GM21825 (cell line): Measurements from ENCODE around the gene CEMIP.

ENCODE experiments used
- ATAC-seq: cut with Tn5 transposase; IDR thresholded peaks from one replicate; pipeline ENCODE4 v1.9.1; 2021; ENCODE audit warnings: mild to moderate bottlenecking, moderate library complexity; ENCODE audit not compliant: unreplicated experiment

CEMIP gene

DNA sequence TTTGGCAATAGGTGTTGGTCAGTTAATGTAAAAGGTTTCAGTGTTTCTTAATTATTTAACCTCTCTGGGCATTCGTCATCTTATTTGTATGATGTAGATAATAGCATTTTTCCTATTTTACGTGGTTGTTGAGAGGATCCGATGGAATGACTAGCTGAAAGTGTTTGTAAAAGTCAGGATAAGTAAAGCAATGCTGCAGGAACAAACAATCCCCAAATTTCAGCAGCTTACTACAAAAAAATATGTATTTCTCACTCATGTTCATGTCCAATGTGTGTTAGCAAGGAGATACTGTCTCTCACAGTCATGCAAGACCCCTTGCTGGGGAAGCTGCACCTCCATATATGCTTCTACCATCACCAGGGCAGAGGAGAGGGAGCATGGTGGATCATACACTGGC is 38.7 kb downstream of the CEMIP start:
- no peak for ATAC-seq

DNA sequence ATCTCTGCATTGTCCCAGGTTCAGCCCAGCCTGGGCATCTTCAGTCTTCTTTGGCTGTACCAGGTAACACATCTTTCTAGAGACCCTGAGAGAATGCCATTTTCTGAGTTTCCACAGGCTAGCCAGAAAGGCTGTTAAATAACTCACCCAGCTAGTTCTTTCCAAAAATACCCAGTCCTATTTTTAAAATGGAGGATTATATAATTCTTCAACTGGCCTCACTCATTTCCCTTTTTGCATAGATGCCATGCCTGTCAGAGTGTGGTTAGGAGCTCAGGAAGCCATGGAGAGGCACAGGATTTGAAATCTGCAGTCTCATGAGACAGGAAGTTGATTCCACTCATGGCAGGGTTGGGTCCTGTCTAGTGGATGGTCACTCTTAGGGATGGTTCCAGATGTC is 39.8 kb downstream of the CEMIP start:
- no peak for ATAC-seq

DNA sequence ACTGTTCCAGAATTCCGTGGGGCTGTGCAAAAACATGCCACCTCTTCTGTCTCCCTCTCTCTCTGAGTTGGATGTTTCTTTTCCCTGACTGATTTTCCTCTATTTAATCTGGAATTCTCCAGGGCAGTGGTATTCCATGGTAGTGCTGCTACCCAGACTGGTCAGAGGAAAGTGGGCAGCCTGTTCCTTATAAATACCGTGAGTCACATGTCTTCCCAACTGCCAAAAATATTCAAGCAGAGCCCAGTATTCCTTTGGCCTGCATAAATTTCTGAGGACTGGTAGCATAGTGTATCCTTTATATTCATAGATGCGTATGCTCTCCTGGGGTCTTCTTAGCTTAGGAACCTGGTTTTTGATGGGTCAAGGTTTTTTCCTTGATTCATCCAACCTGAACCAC is 40.9 kb downstream of the CEMIP start:
- ATAC-seq: no peak

DNA sequence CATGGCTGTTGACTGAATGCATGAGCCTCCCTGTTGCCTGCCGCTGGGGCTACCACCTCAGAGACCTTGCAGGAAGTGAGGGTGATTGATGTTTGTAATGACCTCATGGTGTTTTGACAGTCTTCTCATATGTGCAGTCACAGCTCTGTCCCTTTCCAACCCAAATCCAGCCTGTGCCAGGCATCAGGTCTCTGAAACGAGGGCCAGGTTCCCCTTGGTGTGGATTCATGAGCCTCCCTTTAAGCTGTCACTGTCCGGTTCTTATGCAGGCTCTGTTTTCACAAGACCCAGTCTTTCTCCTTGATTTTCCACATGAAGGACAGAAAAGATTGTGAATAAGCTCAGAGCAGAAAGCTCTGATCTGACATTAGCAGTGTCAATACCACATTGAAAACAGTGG is 43.1 kb downstream of the CEMIP start:
- ATAC-seq: no peak

DNA sequence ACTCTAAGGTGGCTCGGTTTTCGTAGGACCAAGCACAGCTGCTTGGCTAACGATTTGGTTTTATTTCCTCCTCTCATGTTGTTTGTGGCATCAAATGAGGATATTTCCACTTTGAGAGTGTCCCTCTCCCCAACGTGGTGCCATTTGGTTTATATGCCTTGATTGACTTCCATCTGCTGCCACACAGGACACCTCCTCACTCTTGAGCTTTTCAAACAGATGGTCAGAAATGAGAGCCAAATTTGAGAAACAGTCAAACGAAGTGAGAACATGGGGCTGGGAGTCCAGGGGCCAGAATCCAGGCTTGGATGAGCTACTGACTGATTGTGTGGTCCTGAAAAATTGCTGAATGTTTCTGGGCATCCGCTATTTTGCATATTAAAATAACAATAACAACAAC is 43.5 kb downstream of the CEMIP start:
- no peak for ATAC-seq

DNA sequence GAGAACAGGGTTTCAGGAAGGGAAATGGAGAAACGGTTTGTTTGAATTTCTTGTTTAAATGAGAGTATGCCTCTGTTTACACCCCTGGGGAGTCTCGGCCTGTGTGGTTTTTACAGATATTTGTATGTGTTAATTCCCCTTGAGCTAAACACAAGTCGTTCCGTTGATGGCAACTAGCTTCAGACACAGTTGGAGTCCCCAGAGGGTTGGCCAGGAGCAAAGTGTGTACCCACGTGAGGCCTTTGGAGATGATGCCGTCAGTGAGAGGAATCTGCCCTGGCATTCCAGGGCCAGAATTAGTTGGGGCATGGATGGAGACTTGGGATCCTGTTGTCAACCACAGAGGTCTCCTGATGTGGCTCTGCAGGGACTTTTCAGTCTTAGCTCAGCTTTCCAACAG is 44.0 kb downstream of the CEMIP start:
- ATAC-seq: no peak

DNA sequence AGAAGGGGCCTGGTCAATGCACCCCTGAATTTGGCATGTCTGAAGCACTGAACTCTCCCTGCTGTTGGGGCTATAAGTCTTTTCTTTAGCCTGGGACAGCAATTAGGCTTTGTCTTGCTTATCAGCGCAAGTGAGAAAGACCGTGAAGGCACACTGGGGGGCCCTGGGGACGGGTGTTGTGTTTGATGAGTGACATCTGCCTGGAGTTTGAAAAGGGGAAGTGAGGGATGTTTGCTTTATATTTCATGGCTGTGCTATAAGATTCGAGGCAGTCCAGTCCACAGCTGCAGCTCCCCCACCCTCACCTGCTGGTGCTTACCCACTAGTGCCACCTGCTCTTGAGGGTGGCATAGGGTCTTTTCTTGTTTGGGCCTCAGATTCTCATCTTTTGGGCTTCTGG is 44.8 kb downstream of the CEMIP start:
- ATAC-seq: no peak

DNA sequence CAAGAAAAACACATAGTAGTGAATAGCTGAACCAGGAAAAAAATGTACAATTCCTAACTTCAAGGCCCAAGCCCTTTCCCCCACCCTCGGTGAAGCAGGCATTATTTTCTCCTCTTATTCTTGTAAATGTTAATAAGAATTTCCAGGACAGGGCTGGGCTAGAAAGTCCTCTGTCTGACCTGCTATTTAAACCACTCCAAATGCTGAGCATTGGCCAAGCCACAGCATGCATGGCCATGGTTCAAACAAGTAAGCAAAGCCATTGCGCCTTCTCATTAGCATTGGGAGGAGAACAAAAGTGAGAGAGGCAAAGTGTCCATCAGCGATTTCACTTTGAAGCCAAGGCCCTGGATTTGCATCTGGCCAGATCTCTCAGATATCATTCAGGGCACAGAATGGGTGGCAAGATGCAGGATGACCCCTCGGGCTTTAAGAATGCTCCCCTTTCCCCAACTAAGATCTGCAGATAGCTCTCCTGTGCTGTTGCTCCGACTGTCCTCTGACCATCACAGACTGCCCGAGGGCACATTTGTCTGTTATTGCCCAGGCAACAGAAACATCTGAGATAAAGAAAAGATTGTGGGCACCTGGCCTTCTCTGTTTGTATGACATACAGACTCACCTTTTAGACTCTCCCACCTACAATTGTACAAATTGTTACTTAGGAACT is 46.3 kb downstream of the CEMIP start:
- ATAC-seq: no peak

DNA sequence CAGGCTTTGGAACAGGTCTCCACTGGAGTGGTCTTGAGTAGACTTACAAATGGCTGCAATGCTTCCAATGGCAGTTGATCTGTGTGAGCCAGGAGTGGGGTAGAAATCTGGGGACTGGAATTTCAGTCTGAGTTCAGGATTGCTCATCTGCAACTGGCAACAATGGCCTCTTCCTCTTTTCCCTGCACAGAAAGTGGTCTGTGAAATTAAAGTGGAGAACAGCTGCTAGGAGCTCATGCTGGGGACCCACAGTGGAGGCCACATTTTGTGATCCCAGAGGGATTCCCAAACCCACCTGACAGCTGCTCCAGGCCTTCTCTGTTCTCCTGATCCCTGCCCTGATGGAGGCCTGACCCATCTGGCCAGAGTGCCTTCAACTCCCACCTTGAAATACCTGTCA is 49.6 kb downstream of the CEMIP start:
- ATAC-seq: no peak

DNA sequence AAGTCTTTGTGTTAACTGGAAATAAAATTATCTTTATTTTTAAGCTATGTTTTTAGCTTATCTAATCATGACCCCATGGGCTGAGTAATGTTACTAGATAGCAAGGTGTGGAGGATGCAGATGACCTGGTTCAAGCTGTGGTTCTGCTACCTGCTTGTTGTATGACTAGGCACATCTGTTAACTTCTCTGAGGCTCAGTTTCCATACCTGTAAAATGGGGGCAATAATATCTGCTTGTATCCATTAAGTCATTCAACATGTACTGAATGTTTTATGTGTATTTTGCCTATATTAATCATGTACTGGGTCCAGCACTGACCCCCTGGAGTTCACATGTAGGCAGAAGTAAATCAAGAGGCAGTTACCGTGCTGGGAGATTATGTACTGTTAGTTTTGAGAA is 51.5 kb downstream of the CEMIP start:
- ATAC-seq: no peak

DNA sequence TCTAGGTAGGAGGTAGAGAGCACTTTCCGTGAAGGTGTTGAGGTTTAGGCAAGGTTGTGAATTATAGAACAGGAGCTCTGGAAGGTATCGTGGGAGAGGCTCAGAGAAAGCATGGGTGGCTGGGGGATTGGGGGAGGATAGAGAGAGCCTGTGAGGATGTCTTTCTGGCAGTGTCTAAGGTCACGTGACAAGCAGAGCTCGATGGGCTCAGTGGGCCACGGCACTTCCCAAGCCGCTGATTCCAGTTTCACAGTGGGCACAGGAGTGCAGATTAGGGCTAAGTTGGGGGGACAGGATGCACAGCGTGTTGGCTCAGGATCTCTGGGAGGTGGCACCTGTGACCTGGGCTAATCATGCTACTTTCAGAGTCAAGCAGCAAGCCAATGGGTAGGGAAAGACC is 52.0 kb downstream of the CEMIP start:
- no peak for ATAC-seq

DNA sequence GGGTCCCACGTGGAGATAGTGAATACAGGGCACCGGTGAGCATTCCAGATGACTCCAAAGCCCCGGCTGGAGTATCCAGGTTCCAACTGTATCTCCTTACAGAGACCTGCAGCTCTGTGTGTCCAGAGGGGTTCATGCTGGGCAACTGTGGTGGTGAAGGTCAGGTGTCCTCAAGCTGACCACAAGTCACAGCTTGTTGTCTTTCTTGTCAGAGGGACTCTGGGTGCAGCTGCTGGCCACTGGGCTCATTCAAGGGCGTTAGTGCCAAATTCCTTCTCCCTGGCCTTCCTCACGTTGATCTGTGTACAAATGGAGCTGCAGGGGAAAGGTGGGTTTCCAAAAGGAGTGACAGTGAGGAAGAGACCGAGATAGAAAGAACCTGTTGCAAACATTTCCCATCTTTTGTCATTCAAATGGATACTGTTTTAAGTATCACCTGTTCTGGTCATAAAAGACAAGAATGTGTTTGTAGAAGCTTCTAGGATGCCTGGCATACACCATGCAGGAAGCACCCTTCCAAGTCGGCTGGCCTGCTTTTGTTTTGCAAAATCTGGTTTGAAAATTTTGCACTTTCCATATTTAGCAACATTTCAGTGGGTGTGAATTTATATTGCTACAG is 52.5 kb downstream of the CEMIP start:
- ATAC-seq: no peak

DNA sequence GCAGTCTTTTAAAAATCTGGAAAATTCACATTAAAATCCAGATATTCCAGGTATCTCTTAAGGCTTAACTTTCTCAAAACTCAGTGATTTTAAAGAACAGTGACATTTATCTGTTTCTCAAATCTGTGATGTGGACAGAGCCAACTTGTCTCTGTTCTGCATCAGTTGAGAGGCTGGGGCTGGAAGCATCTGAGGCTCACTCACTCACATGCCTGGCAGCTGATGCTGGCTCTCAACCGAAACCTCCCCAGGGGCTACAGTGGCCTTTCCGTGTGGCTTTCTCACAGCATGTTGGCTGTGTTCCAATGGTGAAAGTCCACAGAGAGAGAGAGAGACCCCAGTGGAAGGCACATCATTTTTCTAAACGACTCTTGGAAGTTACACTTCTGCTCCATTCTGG is 53.5 kb downstream of the CEMIP start:
- no peak for ATAC-seq

DNA sequence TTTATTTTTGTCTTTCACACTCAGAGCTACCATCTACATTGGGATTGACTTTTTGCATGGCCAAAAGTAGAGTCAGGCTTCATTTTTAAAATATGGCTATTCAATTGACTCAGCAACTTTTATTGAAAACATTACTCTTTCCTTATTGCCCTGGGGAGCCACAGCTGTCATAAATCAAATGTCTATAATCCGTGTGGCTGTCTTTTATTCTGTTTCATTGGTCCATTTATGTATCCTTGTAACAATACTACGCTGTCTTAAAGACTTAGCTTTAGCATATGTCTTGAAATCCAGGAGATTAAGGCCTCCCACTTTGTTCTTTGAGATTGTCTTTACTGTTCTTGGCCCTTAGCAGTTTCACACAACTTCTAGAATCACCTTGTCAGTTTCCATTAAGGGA is 55.2 kb downstream of the CEMIP start:
- no peak for ATAC-seq

DNA sequence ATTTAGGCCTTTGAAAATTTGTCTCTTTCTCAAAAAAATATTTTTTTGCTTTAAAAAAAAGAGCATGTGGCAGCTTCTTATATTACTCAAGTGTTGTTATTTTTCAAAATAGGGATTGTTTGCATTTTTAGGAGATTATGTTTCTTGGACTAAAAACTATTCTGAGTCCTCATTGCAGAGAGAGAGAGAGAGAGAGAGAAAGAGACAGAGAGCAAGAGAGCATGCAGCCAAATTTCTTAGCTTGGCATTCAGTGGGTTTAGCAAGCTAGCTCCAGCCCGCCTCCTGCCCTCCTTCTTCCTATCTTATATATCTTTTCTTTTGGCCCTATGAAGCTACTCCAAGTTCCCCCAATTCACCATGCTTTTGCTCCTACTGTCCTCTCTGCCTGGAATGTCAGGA is 55.7 kb downstream of the CEMIP start:
- ATAC-seq: no peak

DNA sequence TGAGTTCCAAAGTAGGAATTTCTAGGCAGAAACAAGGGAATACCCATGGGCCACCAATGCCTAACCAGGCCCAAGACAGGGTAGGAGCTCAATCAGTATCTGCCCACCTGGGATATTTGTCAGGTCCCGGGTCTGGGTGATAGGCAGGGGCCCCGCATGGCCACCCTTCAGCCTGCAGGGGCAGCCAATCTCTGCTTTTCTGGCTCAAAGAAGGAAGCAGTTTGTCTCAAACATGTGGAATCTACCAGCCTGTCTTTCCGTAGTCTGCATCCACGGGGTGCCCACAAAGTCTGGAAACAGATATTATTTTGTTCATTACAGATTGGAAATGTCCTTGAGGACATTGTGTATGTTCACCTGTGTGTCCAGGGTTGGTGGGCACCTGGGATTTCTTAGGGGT is 56.2 kb downstream of the CEMIP start:
- no peak for ATAC-seq

DNA sequence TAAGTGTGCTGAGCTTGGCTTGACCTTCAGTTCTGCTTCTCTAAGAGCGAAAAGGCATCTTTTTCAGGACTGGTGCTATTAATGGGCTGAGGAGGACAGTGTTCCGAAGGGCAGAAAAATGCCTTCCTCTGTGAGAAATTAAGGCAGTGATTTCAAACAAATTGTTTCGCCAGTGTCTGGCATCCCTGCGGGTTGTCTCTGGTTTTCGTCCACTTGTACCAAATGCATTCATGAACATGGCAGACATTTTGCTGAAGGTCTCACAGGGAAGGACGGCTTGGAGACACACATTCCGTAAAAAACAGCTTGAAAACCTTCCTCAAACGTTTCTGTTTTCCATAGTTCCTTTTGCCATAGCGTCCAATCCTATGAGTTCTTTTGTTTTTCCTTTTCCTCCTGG is 57.1 kb downstream of the CEMIP start:
- no peak for ATAC-seq

DNA sequence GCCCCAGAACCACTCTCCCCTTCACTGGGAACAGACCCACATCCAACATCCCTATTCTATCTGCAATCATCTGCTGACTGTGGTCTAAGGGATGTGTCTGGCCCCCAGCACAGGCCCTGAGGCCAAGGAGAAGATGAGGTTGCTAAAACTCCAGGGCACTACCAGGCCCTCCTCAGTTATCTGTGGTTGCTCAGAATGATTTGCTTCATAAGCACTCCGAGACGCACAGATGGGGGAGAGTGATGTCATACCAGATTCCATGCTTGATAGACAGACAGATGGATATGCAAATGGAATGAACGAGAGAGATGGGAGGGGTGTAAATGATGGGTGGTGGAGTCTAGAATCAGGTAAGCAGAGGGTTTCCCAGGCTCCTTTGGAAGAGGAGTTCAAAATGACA is 57.8 kb downstream of the CEMIP start:
- ATAC-seq: no peak

DNA sequence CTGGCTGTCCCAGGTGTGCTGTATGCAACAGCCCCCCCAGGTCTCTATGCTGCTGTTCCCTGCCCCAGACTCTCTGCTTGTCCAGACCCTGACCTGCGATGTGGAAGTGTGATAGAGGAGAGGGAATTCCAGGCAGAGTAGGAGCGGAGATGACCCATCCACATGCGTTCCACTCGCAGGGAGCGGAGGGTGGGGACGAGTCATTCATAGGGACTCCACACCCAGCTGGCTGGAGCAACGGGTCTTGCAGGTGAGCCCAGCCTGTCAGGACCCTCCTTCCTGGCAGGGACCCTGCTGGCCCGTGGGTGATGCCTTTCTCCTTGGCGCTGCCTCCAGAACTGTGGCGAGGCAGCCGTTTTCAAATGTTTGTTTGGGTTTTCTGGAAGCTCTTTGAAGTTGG is 58.8 kb downstream of the CEMIP start:
- no peak for ATAC-seq

DNA sequence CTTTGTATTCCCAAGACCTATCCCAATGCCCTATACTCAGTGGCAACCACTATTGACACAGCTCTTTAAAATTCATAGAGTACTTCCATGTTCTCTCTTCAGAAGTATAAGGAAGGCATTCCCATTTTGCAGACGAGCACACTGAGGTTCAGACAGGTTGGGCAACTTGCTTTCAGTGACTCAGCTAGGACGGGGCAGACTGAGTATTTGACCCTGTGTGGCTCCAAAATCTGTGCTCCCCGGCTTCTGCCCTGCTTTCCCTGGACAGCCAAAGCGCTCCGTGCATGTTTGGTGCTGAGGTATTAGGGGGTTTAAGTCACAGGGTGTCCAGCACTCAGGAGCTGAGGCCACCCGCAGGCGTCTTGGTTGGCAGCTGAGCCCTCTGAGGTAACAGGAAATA is 59.5 kb downstream of the CEMIP start:
- ATAC-seq: no peak

DNA sequence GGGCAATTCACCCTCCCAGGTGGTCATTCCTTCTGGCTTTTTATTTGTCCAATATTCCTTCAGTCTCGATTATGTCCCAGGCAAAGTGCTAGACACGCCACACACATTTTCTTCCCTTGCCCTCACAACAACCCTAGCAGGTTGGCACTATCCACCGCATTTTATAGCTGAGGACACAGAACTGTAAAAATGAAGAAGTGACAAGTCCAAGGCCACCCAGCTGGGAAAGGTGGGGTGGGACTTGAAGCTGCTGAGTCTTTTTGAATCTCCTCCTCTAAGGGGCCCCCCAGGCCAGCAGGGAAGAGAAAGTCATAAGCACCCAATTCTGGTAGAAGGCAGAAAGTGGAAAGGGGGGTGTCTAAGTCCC is 60.6 kb downstream of the CEMIP start:
- no peak for ATAC-seq

DNA sequence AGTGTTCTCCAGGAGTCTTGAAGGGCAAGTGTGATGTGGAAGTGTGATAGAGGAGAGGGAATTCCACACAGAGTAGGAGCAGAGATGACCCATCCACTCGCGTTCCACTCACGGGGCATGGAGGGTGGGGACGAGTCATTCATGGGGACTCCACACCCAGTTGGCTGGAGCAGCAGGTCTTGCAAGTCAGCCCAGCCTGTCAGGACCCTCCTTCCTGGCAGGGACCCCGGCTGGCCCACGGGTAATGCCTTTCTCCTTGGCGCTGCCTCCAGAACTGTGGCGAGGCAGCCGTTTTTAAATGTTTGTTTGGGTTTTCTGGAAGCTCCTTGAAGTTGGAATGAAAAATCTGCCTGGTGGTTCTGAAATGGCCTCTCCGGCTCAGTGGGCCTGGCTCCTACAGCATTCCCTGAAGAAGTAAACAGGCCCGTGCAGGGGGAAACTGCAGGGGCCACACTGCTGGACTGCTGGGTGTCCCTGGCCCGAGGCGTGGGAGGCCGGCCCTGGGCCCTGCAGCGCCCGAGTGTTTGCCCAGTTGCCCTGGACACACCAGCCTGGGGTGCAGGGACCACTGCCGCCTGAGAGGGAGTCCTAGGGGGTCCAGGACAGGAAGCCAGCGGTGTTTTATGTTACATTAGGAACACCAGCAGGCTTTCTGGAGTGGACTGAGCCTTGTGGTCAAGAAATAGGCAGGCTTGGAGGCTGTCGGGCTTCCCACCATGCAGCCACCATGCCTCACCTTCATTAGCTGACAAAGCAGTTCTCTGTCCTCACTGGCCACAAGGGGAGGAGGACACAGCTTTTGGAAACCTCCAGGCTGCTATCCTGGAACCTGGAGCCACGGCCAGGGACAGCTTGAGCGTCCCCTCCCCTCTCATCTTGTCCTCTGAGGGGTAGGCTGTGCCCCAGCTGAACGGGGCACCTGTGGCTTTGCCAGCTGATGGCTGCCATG is 61.3 kb downstream of the CEMIP start:
- ATAC-seq: no peak
